Right lung (tissue), 5 donors: Measurements from ENCODE around the gene NNMT. TPM values are rescaled to one million over a fixed set of nuclear protein-coding genes. Genes with fewer than 3 reads are reported as not detected.

Experiments used
- DNase-seq, 2 donors: peaks; one replicate each; pipeline ENCODE4 v3.0.0-alpha.2; 2013
- polyA plus RNA-seq, 5 donors: library from polyadenylated mRNA; unstranded; fragments of 120-200 nt; gene quantifications; one replicate each; pipeline versions ENCODE4 v1.2.1 to v1.2.3, GENCODE V29; 2013; ENCODE audit warnings: inconsistent platforms in 1 of 5, low replicate concordance in 1 of 5; ENCODE audit not compliant: insufficient read length in 5 of 5, insufficient read depth in 1 of 5

Gene NNMT
- polyA plus RNA-seq, 5 donors: 1.1 to 4.6 (median 1.9) TPM

DNA sequence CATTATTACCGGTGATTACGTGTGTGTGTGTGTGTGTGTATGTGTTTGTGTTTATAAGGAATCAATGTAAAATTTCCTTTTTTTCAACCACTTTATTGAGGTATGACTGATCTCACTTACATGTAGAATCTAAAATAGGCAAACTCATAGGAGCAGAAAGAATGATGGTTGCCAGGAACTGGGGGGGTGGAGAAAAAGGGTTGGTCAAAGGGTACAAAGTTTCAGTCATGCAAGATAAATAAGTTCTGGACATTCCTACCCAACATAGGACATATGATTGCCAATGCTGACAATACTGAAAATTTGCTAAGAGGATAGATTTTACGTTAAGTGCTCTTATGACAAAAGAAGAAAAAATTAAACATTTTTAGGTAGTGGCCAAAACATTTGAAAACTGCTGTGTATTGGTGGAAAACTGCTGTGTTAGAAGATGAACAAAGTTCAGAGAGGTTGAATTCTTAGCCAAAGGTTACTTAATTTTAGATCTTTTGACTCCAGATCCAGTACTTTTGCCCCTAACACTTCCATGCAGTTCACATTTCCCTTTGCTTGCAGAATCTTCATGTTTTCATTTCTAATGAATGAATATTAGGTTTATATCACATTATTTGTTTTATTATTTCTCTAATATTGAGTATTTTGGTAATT, 49.5 kb downstream of the NNMT start:
- DNase-seq: no peak

- no peak for DNase-seq
Observed at GRCh38 chr11:114346709-114347141, 50.5 kb downstream of the NNMT start.

DNA sequence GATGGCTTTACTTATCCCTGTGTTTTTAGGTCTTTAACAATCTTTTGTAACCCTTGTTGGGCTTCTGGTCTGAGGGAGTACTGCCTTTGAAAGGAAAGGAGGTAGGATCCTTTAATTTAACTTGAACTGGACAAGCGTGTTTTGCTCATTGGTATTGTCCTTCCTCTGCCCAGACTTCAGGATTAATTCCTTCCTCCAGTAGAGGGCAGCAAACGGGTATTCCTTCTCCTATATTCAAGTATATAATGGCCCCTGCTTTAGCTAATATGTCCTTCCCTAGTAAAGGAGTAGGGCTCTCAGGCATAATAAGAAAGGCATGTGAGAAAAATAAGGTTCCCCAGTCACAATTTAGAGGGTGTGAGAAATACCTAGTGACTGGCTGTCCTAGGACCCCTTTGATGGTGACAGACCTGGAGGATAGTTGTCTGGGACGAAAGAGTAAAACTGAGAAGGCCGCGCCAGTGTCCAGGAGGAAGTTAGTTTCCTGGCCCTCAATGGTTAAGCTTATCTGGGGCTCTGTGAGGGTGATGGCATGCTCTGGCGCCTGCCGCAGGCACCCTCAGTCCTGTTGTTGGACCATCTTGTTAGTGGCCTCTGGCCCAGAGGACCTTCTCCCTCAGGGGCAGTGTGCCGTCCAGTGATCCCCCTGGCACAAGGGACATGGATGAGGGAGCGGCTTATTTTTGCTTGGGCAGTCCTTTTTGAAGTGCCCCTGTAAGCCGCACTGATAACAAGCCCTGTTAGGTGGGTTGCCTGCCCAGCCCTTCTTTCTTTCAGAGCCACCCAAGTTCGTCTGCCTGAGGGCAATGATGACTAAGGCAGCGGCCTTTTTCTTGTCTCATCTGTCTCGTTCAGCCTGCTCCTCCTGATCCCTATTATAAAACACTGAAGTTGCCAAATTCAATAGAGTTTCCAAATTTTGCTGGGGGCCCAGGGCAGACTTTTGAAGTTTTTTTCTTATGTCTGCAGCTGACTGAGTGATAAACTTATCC, 52.3 kb downstream of the NNMT start:
- DNase-seq: peak; percentile 30 to 46

DNA sequence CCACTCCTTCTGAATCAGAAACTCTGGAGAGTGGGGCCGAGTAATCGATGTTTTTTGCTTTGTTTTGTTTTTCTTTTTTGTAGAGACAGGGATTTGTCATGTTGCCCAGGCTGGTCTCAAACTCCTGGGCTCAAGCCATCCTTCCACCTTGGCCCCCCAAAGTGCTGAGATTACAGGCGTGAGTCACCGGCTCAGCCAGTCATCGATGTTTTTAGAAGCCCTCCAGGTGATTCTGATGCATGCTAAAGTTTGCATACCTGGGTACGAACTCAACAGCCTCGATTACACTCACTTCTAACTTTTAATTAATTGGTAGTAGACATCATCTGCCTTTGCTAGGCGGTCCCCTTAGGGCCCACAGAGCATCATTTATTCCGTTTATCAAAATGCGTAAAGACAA, 53.8 kb downstream of the NNMT start:
- no peak for DNase-seq

DNA sequence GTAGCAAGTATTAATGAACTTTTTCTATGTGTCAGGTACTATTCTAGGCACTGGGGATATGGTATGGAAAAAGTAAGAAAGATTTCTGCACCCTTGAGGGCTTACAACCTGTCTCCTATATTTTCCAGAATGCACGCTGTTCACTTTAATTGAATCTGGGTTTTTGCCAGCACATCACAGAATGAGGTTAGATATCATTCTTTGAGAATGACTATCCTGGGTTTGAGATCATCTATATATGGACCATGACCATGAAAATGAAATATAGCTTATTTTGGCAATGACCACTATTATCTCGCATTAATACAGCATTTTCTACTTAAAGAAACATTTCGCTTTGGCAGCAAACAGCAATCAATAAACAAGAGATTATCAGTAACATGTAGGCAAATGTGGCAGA, 57.2 kb downstream of the NNMT start:
- DNase-seq: no peak

DNA sequence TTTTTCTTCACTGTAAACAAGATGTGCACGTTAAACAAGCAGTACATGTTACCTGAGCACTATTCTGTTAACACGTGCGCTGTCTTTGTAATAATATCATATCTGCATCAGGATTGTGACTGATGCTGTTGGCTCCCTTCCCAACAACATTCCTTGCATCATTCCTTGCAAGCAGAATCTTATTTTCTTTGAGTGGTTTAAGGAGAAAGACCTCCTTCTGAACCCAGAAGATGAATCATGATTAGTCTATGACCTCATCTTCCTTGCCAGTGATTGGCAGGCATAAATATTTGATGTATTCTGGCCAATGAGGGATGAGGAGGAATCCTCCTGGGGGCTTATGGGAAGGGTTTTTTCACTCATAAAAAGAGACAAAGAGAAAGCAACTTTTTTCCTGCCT, 57.9 kb downstream of the NNMT start:
- no peak for DNase-seq

- DNase-seq: no peak
Observed at GRCh38 chr11:114358716-114359115, 62.5 kb downstream of the NNMT start.

DNA sequence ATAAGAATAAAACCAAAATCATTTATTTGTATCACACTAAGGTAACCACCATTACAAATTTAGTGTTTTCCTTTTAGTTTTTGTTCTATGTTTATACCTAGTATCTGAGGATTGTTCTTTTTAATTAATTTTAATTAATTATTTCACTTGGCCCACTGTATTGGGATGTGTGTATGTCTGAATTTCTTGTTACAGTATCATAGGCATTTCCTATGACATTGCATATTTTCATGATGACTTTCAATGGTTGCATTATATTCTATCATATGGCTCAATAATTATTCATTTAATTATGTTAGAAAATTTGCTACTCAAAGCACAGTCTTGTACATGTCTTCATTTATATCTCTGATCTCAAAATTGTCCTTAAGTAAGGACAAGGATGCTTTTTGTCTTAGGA, 63.1 kb downstream of the NNMT start:
- DNase-seq: no peak

DNA sequence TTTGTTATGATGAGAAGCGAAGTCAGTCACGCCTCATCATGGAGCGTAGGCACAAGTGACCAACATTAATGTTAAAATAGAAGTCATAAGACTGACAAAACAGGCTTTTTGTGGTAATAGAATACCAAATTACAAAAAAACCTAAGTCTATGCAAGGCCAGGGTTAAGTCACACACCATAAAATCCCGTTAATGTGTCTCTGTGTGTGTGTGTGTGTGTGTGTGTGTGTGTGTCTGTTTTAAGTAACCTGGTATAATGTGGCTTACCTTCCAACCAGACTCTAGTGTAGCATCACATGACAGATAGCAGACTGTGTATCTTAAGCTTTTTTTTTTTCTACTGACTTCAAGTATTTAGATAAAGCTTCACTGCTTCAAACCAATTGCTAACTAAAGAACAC, 66.1 kb downstream of the NNMT start:
- no peak for DNase-seq

GRCh38 chr11:114362958-114363357, 66.8 kb downstream of the NNMT start:
- DNase-seq: no peak

Other genes starting within 250 kb of the NNMT start
- 1 to 10 TPM; 3.1 to 9.9 (median 6.7) TPM for gene ZBTB16, start 236.7 kb upstream of the NNMT start, polyA plus RNA-seq
- 10 to 100 TPM in 3 of 5 donors, 1 to 10 TPM in 2; 9.3 to 10.4 (median 10.3) TPM for gene C11orf71, start 104.1 kb downstream of the NNMT start, polyA plus RNA-seq
- 10 to 100 TPM; 41.2 to 59.2 (median 55.7) TPM for gene RBM7, start 104.3 kb downstream of the NNMT start, polyA plus RNA-seq
- 10 to 100 TPM; 65.4 to 99.2 (median 85.0) TPM for gene REXO2, start 143.1 kb downstream of the NNMT start, polyA plus RNA-seq